Measurements from ENCODE around the gene NCK1.

NCK1 gene

GRCh38 chr3:136861890-136862616 is at the start of gene NCK1:
TSS of gene NCK1 (plus strand) at chr3:136862208. CDS start at chr3:136928002, 65,794 bp downstream.
- DNase-seq = peak; percentile 85

DNA sequence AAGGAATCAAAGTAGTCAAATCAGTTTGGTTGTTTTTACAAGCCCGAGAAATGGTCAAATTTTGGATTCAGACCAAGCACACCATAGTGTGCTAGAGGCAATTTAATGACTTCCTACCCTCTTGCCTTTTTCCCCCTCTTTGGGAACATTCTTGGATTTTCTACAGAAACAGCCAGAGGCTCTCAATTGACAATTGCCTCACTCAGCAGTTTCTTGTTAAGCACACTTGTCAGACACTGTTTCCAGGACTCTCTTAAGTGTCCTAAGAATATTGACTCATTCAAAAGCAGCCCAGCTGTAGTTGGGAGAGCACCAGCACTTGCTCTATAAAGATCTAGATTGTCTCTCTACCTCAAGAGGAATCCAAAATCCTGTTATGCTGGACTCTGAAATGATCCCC is 44.6 kb upstream of the NCK1 start:
- no peak for DNase-seq

DNA sequence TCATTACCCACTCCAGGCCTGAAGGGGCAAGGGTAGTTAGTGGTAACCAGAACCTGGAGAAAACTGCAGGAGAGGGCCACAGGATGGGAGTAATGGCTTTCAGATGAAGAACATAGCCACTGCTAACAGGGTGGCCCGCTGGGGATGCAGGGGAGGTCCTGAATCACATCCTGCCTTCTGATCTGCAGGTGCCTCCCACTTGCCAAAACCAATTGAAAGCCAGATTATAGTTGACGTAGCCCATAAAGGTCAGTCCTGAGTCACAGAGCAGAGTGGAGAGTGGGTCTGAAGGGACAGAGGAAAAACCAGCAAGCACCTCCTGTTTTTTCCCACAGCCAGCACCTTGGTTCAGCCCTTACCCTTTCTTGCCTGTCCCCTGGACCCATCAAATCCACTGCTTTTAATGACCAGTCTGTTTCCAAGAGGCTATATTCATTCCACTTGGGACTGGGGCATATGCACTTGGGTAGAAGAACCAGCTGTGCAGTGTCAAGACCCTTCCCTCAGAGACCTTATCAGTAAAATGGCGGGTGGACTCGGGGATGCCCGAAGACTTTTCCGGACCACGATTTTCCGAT is 43.7 kb upstream of the NCK1 start:
- DNase-seq = no peak

GRCh38 chr3:136818769-136819391 is 43.1 kb upstream of the NCK1 start, which contains the start of gene SLC35G2:
TSS of gene SLC35G2 (plus strand) at chr3:136819126. CDS start at chr3:136854461, 35,335 bp downstream.
- DNase-seq = no peak

DNA sequence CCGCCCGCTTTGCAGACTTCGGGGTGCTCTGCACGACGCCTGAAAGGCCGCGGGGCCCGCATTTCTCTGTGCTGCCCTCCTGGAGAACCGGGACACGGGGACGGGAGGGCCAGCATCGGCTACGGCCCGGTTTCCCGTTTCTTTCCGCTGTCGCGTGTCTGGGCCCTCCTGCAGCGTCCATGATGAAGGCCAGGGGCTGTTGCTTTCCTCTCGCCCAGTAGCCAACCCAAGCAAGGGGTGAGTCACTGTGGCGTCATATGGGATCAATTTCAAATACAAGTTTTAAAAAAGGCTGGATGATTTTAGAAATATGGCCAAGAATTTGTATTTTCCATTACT is 42.6 kb upstream of the NCK1 start:
- peak; percentile 37 for DNase-seq

GRCh38 chr3:136819731-136820679 is 42.0 kb upstream of the NCK1 start:
- peak; percentile 51 for DNase-seq

- DNase-seq = no peak
These were observed 30.5 kb upstream of the NCK1 start for GRCh38 chr3:136831461-136831860.

DNA sequence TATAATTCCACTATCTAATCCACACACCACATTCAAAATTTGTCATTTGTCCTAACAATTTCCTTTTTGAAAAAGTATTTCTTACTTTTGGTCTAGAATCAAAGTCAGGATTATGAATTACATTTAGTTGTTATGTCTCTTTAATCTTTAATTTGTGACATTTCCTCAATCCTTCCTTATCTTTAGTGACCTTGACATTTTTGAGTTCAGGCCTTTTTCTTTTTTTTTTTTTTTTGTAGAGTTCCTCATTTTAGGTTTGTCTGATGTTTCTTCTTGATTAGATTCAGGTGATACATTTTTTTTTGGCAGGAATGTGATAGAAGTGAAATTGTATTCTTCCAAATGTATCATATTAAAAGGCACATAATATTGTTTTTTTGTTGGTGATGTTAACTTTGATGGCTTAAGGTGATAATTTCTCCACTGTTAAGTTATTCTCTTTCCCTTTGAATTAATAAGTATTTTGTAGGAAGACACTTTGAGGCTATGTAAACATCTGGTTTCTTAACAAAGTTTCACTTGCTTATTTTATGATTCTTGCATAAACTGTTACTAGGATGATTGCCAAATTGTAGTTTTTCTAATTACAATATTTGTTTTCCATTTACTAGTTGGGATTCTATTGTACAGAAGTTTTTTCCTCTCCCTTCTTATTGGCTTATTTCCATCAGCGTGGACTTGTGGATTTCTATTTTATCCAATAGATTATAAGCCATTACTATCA is 26.8 kb upstream of the NCK1 start:
- no peak for DNase-seq

- no peak for DNase-seq
These were observed 26.0 kb upstream of the NCK1 start for GRCh38 chr3:136835813-136836510.

GRCh38 chr3:136836511-136837156 is 25.4 kb upstream of the NCK1 start:
- no peak for DNase-seq

DNA sequence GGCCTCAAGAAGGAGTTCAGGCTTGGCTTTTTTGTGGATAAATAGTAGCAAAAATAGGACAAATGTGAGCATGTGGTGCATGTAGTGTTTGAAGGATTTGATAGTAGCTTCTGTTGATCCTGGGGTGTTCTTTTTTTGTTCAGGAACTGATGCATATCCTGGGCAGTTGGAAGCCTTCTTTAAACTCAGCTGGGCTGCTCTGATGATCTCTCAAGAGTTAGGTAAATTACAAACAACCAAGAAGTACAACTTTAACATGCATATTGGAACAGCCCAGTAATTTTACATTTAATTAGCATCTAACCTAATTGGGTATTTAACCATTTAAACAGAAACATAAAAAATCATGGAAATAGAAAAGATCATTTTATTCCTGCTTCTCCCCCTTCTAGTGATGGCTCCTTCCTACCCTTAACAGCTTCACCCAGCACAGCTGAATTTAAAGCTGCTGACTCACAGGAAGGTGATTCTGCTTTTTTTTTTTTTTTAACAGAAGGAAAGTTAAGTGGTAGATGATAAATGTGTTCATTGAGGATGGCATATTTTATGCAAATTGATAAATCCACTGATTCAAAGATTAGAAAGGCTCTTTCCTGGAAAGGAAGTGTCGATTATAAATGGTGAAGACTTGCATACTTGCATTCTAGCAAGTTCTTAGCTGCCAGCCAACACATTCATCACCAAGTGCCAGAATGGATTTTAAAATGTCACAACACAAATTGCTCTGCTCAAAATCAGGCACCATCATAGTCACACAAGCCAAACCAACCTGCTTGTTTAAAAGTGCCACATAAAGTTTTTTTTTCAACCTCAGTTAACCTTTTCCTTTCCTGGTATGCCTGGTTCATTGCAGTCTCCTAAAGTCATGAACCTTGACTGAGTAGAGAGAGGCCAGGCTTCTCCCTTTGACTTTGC is 23.1 kb upstream of the NCK1 start:
- no peak for DNase-seq

GRCh38 chr3:136839556-136839931 is 22.5 kb upstream of the NCK1 start:
- DNase-seq = no peak

DNA sequence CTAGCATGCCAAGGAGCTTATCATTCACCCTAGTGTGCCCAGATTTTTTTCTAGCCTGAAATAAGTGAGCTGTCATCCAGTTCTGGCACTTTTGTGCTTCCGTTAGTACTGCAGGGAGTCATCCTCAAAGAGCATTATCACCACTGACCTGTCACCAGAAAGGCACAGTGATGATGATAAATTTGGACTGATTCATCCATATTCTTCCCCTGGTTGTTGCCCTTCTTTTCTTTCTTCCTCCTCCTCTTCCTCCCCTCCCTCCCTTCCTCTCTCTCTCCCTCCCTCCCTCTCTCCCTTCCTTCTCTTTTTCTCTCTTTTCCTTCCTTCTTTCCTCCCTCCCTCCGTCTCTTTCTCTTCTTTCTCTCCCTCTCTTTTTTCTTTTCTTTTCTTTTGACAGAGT is 21.8 kb upstream of the NCK1 start:
- no peak for DNase-seq

- no peak for DNase-seq
These were observed 19.7 kb upstream of the NCK1 start for GRCh38 chr3:136842294-136842693.

- no peak for DNase-seq
These were observed 17.3 kb upstream of the NCK1 start for GRCh38 chr3:136844724-136845123.

GRCh38 chr3:136852180-136852579 is 9.8 kb upstream of the NCK1 start:
- no peak for DNase-seq

DNA sequence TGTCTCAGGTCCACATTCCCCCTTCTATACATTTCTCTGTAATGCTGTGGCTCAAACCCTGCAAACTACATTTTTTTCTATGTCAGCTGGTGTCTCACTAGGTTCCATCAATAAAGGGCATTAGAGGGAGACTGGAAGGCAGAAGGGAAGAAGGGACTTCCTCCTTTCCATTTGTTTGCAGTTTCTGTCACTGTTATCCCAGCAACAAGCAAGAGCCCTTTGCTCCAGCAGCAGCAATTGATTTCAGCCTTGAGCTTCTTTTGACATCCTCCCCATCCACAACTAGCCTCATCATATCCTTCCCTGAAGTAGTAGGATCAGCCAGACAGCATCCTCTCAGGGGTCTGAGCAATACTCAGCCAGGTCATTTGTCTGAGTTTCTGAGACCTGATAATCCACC is 5.3 kb upstream of the NCK1 start:
- no peak for DNase-seq

DNA sequence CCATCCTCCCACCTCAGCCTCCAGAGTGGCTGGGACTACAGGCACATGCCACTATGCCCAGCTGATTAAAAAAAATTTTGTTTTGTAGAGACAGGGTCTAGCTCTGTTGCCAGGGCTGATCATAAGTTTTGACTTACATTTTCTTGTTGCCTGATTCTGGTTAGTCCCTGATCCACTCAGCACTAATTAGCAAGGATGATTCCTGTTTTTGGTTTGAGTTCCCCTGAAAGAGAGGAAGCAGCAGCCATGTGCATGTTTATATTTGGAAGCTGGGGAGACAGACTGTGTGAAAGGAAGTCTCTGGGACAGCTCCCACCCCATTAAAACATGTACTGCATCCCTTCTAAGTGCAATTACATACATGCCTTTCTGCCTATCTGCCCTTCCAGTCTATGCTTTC is 3.6 kb upstream of the NCK1 start:
- no peak for DNase-seq

- DNase-seq = no peak
These were observed 1.5 kb upstream of the NCK1 start for GRCh38 chr3:136860541-136860940.

GRCh38 chr3:136862617-136863322 is 762 bp downstream of the NCK1 start:
- peak; percentile 56 for DNase-seq

Data from NCI-H2029 treated with DMSO at 0.1 percent for 48 hours (cell line).